OCI-LY1 (cell line): ENCODE data around the gene R3HDM1.

Experiments
- CTCF ChIP-seq: fragments of 200-600 bp; sonication (generic), shearing (Covaris generic); IDR thresholded peaks from 2 replicates; pipeline ENCODE4 v1.5.1; 2017; ENCODE audit warnings: mild to moderate bottlenecking, antibody characterized with exemption, low read length, moderate library complexity, mixed read lengths
- EZH2 ChIP-seq: fragments of 200-600 bp; sonication (generic), shearing (Covaris generic); IDR thresholded peaks from 2 replicates; pipeline ENCODE4 v1.8.0; 2017; ENCODE audit warnings: borderline replicate concordance, mixed run types, mild to moderate bottlenecking, antibody characterized with exemption, low read length, moderate library complexity, mixed read lengths

- TF ChIP-seq CTCF (no peak), EZH2 (no peak)
Observed at GRCh38 chr2:135555311-135555710, 24.0 kb downstream of the R3HDM1 start.
